Upper lobe of left lung (tissue), 4 donors: ENCODE measurements around the gene SLC9A7.

ENCODE experiments used
- CTCF ChIP-seq, 6 experiments: fragments of 450-650 bp in 4 of 6; fragments of 200-600 bp in 2 of 6; sonication (generic) in 2 of 6; IDR thresholded peaks; one replicate each; pipeline ENCODE4 v1.5.1; 2016 to 2019; ENCODE audit warnings: antibody characterized with exemption in 6 of 6
- EP300 ChIP-seq, 4 donors: sonication (generic); formaldehyde crosslinking; IDR thresholded peaks; one replicate each; pipeline ENCODE4 v1.5.1; 2017; ENCODE audit warnings: antibody characterized with exemption in 4 of 4, control low read depth in 2 of 4
- POLR2A ChIP-seq, 4 donors: fragments of 450-650 bp; IDR thresholded peaks; one replicate each; pipeline ENCODE4 v1.5.1; 2016 to 2017; ENCODE audit warnings: antibody characterized with exemption in 4 of 4, mild to moderate bottlenecking in 2 of 4
- POLR2AphosphoS5 ChIP-seq, 2 donors: sonication (generic); formaldehyde crosslinking; IDR thresholded peaks; one replicate each; pipeline ENCODE4 v1.5.1; 2017; ENCODE audit warnings: antibody characterized with exemption in 2 of 2

- TF ChIP-seq CTCF (IDR thresholded peaks at IDR 0.05) (peak in 1 of 6 experiments; percentile 12), EP300 (IDR thresholded peaks at IDR 0.05) (no peak), POLR2AphosphoS5 (IDR thresholded peaks at IDR 0.05) (no peak), POLR2A (IDR thresholded peaks at IDR 0.05) (peak in 2 of 4 donors; percentile 31 to 60)
Observed at GRCh38 chrX:46573331-46573891, 185.5 kb downstream of the SLC9A7 start, which contains the start of gene CHST7.
